NCI-H1092 (cell line): ENCODE results near the gene CDADC1.
"Not testable (repeated sequence)": the region's sequence is repeated elsewhere in the genome, so short reads cannot be mapped to it uniquely, and the experiment has no call there.

ENCODE experiments used
- DNase-seq: peaks from one replicate; lab custom pipeline; 2025; lab: John Stamatoyannopoulos, UW

CDADC1 gene

GRCh38 chr13:49315756-49316482 is 68.2 kb downstream of the CDADC1 start:
- DNase-seq, result no peak

- DNase-seq, result no peak
These were observed 71.8 kb downstream of the CDADC1 start for GRCh38 chr13:49319551-49319950.

GRCh38 chr13:49319951-49320350 is 72.2 kb downstream of the CDADC1 start:
- DNase-seq, result no peak

GRCh38 chr13:49320975-49321374 is 73.2 kb downstream of the CDADC1 start:
- no peak for DNase-seq

GRCh38 chr13:49322702-49323101 is 75.0 kb downstream of the CDADC1 start:
- no peak for DNase-seq

- no peak for DNase-seq
These were observed 75.6 kb downstream of the CDADC1 start for GRCh38 chr13:49323344-49323743.

- DNase-seq, result no peak
These were observed 78.6 kb downstream of the CDADC1 start for GRCh38 chr13:49326222-49326917.

GRCh38 chr13:49327145-49327544 is 79.4 kb downstream of the CDADC1 start:
- not testable (repeated sequence) for DNase-seq

- no peak for DNase-seq
These were observed 82.3 kb downstream of the CDADC1 start for GRCh38 chr13:49329831-49330545.

GRCh38 chr13:49330546-49330864 is 82.8 kb downstream of the CDADC1 start:
- no peak for DNase-seq

GRCh38 chr13:49336655-49337054 is 88.9 kb downstream of the CDADC1 start:
- DNase-seq, result no peak

GRCh38 chr13:49340161-49340560 is 92.4 kb downstream of the CDADC1 start:
- no peak for DNase-seq

GRCh38 chr13:49341517-49341916 is 93.8 kb downstream of the CDADC1 start:
- no peak for DNase-seq

GRCh38 chr13:49341941-49342340 is 94.2 kb downstream of the CDADC1 start:
- DNase-seq, result no peak

GRCh38 chr13:49342454-49342853 is 94.7 kb downstream of the CDADC1 start:
- DNase-seq, result no peak
